GM18867 (cell line): ENCODE results near the gene LTA.

ENCODE experiments used
- ATAC-seq: cut with Tn5 transposase; IDR thresholded peaks from one replicate; pipeline ENCODE4 v1.9.1; 2021; ENCODE audit warnings: mild to moderate bottlenecking, moderate library complexity; ENCODE audit not compliant: unreplicated experiment

Gene LTA

DNA sequence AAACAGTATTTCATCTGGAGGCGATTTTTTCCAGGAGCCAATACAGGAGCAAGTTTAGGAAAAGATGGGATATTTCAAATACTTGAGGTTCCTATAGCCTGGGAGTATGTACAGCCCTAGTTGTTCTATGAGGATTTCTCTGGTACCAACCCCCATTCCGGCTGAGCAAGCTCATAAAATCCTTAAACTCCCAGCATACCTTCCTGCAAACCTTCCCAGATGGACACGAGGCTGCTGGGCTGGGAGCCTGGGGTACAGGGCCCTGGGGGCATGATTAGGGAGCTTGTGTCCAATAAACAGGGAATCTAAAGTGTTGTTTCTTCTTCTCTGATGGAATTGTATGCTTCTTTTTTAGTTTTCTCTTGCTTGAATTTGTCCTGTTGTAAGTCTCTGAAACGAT lies 49.9 kb downstream of the LTA start:
- no peak for ATAC-seq

DNA sequence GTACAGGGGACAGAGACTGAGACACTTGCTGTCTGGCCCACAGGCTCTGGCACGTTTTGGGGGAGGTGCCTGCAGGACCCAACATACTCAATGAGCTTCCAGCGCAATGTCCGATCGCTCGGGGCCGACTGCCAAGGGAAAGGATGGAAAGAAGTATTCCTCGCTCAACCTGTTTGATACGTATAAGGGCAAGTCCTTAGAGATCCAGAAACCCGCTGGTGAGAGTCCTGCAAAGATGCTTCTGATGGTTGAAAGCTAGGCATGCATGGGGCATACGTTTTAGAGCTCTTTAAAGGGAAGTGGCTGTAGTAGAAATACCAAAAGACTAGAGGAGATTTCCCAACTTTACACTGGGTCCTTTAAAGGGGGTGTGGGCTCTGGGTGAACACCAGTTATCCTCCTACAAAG lies 50.6 kb downstream of the LTA start:
- no peak for ATAC-seq
